Activated CD4-positive, alpha-beta T cell treated with anti-CD3 and anti-CD28 coated beads, Interleukin-2, amount 50 U/mL, for 48 hours (primary cell): ENCODE measurements around the gene RNF144A.

ENCODE experiments used
- DNase-seq, 2 experiments: peaks; one replicate each; pipeline ENCODE4 v3.0.0-alpha.2; 2020

The RNF144A gene

DNA sequence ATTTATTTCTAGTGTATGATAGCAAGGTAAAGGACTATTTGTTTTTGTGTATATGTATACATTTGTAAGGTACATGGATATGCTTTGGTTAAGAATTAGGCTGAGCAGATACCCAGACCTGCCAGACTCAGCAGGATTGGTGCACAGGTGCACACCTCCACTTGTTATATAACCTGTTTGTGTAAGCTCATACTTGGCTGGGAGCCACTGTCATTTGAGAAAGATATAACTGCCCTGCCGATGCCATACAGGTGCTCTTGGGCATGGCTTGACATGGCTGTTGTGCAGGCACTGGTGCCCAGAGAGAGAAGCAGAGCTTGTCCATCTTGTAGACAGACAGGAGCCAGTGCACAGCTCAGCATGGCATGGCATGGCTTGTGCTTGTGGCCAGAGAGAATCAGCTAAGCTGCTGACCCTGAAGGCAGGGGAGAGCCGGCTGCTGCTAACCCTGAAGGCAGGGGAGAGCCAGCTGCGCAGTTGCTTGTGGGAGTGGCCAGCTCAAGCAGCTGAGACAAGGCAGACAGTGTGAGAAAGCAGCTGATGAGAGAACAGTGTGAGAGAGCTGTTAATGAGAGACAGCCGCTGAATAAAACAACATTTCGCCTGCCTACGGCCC is 136.5 kb downstream of the RNF144A start:
- no peak for DNase-seq

DNA sequence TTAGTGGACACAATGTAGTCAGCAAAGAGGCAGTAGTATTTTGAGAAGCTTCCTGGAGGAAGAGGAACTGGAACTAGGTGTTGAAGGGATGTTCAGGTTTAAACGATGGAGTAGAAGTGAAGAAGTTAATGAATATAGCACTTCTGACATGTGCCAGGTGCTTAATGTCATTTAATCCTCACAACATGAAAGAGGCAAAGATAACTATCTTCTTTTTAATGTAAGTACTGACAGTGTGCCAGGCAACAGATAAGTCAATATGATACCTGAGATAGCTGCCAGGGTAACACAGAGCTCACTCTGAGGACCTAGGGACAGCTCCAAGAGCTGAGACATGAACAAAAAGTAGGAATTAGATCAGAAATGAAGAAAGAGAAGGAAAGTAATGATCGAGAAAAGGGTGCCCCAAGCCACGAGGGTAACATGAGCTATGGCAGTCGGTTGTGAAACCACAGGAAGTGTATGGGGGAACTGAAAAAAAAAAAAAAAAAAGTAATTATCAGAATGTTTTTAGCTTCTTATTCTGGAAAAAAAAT is 140.7 kb downstream of the RNF144A start:
- DNase-seq, result no peak

DNA sequence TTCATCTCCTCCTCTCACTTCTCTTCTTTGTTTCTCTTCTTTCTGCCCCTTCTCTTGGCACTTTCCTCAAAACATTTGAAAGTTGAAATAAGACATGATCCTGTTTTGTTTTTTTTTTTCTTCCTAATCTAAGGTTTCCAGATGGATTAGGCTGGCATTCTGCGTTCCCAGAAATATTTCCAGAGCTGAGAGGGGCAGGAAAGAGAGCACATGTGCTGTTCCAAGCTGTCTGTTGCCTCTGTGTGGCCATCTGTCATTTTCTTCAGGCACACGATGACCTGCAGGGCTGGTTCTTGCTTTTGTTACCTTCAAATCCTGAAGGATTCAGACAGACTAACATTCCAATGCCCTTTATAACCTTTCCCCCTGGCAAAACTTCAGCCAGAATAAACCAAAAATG is 142.9 kb downstream of the RNF144A start:
- DNase-seq, result no peak

DNA sequence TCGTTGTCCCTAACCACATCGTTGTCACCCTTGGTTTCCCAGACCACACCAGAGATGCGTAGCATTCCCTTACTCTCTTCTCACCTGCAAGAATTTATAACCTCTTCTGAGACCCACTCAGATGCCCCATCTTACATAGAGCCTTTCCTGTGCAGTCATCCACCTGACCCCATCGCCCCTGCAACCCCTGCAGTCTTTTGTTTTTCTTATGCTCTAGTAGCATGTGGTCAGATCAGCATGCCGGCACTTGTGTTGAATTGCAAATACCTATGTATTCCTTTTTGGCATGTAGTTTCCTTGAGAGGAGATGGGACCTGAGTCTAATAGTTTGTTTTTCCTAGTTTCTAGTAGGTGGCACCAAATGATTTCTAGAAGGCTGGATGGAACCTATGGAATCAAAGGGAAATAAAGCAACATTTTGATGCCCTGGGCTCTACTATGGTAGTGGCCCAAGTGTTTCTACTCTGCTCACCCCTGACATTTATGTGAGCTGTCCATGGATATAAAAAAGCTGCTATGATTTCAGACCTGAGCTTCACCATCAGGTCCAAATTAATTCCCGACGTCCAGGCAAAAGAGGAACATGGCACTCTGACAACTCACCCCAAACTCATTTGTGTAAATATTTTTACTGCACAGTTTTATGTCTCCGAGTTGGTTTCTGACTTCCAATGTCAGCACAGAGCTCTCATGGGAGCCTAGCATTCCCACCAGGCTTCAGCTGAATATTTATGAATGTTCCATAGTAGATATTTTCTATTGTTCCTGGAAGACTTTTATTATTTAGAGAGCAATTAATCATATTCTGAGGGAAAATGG is 143.6 kb downstream of the RNF144A start:
- no peak for DNase-seq

DNA sequence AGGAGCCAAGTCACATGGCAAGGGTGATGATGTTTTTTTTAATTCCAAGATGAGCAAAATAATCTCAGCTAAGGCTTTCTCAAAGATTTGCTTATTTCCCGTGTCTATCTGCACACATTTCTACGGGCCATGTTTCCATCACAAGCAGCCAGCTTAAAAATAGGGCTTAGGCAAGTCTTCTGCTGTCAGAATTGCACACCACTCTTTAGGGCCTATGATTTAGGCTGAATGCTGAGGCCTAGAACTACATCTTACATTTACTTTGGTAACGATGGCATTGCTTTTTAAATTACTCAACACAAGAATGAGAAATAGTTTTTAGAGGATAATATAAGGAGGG is 144.2 kb downstream of the RNF144A start:
- no peak for DNase-seq

DNA sequence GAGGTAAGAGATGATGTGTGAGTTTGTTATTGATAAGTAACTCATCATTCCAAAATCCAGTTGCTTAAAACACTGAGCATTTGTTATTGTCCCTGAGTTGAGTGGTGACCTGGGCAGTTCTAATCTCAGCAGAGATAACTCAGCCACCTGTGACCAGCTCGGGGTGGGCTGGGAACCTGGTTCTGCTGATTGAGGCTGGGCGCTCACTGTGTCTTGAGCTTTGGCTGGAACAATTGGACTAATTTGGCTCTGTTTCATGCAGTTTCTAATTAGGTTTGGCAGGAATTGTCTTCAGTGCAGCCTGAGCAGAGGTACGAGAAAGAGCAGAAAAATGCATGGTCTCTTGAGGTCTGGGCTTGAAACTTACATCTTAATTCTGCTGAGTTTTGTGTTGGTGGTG is 144.7 kb downstream of the RNF144A start:
- DNase-seq, result no peak

DNA sequence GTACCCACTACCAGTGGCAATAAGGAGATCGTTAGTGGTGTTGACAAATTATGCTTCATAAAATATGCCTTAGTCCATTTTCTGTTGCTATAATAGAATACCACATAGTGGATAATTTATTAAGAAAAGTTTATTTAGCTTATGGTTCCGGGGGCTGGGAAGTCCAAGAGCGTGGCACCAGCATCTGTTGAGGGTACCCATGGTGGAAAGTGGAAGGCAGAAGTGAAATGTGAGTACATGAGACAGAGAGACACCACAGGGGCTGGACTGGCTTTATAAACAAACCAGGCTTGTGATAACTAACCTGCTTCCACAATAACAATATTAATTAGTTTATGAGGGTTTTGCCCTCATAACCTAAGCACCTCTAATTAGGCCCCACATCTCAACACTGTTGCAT is 146.6 kb downstream of the RNF144A start:
- DNase-seq, result no peak

DNA sequence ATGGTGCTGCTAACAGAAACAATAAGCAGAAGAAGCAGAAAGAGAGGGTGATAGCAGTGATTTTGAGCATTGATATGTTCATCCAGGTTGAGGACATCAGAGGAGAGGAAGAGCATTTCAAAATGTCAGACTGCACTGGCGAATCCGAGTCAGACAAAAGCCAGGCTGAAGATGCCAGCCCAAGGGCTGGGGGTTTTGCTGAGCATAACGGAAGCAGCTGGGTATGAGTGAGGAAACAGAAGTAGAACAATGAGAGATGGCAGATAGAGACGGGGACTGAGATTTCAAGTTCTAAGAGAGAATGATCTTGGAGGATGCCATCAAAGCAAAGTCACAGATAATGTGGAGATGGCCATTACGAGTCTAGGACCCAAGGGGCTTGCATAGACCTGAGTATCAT is 151.2 kb downstream of the RNF144A start:
- no peak for DNase-seq

DNA sequence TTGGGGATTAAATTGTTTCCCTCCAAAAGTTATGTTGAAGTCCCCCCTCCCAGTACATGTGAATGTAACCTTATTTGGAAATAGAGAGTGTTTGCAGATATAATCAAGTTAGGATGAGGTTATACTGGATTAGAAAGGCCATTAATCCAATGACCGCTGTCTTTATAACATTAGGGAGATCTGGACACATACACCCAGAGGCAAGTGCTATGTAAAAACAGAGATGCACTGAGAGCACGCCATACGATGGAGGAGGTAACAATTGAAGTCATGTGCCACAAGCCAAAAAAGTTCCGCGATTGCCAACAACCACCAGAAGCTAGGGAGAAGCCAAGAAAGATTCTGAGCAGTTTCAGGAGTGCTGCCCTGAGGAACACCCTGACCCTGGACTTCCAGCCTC is 153.3 kb downstream of the RNF144A start:
- DNase-seq, result no peak

DNA sequence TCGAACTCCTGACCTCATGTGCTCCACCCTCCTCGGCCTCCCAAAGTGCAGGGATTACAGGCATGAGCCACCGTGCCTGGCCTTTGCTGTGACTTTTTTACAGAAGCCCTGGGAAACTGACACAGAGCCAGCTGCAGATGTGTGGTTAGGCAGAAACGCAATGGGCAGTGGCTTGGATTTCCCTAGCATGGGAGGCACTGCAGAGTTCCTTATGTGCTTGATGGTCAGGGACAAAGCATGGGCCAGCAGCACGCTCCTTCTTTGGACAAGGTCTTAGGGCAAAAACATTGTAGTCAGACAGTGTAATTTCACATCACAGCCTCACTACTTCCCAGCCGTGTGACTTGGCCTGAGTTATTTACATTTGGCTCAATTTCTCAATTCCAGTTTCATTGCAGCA is 153.9 kb downstream of the RNF144A start:
- DNase-seq, result no peak

DNA sequence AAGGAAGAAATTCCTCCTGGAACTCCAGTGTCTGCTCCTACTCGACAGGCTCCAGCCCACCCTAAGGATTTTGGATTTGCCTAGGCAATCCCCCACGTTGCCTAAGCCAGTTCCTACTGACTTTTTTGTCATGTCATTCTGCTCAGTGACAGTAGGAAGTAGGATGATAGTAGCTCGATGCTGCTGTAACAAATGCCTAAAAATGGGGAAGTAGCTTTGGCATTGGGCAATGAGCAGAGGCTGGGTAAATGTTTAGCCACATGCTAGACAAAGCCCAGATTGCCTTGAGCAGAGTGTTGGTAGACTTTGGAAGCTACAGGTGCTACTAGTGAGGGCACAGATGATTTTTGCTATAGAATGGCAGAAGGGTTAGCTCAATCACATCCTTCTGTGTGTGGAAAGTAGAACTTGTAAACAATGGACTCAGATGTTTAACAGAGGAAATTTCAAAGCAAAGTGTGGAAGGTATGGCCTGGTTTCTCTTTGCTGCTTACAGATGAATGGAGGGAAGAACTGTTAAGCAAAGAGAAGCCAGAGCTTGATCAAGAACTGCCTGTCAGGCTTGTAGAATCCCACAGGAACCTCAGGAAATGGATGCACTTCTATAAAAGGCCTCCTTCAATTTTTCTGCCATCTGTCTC is 154.8 kb downstream of the RNF144A start:
- DNase-seq, result no peak

DNA sequence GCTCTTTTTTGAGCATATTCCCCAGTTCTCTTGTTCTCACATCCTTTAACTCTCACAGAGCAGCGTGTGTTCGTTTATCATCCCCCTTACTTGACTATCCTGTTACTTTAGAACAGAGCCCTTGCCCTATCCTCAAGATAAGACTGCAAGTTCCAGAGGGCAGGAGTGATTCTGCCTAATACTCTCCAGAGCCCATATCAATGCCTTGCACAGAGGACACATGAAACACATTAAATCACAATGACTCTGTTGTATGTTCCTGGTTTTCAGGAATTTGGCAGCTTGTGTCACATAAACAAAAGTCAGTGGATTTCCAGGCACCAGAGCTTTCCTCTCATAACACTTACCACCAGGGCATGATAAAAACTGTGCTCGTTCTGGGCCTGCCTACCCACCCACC is 156.7 kb downstream of the RNF144A start:
- no peak for DNase-seq

DNA sequence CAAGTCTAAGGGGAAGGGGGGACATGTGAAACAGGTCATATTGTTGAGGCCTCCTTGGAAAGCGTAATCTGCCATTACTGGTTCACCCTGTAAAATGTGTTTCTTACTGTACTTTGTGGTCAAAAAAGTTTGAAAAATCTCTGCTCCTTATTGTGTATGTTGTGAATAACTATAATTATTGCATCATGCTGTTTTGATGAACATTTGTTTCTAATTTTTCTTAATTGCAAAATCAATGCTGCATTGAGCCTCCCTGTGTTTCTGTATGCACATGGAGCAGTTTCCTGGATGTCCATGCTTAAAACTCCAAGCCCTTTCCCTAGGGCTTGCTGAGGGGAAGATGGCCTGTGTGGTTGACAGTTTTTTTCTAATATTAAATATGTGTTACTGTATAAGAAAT is 158.6 kb downstream of the RNF144A start:
- DNase-seq, result no peak

DNA sequence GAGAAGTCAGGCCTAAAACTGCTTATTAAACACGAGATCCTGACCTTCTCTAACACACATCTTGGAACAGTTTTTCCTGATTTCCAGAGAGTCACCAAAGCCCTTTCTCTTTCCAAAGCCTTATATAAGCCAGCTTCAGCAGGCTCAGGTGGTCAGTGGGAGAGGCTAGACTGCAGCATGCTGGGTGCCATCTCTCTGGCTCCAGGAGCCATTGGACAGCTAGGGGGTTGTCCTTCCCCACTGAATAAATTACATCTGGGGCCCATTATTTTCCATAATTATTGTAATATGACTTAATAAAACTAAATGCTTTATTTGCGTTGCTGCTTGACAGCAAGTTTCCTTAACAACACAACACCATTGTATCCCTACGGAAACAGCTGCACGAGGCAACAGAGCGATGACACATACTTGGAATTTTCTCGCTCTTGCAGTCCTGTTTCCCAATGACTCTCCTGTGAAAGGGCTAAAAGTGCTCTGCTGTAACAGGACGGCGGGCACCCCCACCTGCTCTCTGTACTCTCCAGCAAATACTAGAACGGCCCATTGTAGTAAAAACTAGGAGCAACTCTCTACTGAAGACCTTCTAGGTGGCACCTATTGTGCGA is 160.6 kb downstream of the RNF144A start:
- DNase-seq, result no peak

DNA sequence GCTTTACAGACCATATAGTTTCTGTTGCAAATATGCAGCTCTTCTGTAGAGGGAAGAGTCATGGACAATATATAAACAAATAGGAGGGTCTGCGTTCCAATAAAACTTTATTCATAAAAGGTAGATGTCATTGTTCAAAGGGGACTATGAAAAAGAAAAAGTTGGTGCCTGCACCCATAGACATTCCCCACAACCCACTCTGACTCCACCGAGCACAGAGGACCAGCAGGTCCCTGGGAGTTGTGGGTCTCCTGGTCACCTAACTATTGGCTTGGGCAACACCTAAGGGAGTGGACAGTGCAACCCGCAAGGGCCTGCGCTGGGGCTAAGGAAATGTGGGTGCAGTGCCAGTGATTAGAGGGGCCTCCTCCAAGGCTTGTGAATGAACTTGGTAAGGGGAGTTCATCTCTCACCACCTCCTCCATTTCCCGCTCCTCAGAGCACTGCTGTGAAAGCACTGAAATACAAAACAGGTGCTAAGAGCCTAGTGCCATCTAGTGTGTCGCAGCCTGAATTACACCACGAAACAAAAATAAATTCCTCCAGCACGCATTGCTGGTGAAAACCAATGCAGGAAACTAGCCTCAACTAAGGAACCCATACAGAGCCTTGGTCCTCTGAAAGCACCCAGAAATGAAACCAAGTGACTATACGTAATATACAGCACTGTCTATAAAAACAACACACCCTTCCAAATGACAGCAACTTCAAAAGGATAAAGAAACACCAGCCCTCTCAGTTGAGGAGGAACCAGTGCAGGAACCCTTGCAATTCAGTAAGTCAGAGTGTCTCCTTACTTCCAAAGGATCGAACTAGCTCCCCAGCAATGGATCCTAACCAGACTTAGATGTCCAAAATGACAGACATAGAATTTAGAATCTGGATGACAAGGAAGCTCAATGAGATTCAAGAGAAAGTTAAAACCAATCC is 166.6 kb downstream of the RNF144A start:
- peak in 1 of 2 experiments; percentile 13 for DNase-seq

DNA sequence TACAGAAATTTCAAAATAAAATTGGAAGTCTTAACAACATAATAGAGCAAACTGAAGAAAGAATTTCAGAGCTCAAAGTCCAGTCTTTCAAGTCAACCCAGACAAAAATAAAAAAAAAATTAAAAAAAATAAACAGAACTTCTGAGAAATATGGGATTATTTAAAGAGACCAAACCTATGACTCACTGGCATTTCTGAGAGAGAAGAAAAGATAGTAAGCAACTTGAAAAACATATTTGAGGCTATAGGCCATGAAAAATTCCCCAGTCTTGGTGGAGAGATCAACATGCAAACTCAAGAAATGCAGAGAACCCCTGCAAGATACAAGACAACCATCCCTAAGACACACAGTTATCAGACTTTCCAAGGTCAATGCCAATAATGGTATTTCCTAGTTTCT is 167.4 kb downstream of the RNF144A start:
- no peak for DNase-seq

DNA sequence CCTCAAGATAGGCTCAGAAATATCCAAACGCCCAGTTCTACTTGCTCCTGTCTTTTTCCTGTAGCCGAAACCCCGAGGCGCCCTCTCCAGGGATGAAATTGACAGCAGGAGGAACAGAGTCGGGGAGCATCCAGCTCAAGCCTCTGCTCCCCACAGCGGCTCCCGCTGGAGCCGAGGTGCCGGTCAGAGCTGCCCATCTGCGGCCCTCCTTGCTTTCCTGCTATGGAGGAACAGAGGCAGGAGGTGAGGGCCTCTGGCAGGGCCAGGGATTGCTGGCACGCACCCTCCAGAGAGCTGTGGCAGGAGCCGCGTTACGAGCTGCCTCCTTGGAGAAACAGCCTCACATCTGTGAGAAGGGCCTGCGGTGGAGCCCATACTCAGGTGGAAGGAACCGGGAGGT is 172.1 kb downstream of the RNF144A start:
- DNase-seq, result no peak

DNA sequence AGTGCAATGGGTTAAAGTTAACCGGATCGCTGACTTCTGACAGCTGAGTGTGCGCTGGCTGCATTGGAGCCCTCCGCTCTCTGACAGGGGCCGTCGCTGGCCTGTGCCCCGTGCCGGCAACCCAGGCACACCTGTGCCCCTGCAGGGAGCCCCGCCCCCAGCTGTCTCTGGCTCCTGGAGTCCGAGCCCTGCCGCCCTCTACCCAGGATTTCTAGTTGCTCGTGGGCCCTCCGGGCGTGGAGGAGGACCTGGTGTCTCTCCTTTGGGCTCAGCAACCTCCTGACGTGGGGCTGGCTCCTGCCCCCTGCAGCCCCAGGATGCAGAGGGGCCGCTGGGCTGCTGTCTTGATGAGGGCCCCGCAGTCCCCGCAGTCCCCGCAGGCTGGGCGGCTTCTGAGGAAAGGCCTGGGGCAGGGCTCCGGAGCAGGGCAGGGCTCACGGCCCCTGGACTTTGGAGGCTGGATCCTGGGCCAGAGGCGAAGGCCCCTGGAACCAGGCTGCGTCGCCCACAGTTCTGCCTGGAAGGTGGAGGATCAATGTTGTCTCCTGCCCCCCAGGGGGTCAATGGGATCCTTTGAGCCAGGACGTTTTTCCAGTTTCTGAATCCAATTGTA is 172.8 kb downstream of the RNF144A start:
- DNase-seq, result no peak

DNA sequence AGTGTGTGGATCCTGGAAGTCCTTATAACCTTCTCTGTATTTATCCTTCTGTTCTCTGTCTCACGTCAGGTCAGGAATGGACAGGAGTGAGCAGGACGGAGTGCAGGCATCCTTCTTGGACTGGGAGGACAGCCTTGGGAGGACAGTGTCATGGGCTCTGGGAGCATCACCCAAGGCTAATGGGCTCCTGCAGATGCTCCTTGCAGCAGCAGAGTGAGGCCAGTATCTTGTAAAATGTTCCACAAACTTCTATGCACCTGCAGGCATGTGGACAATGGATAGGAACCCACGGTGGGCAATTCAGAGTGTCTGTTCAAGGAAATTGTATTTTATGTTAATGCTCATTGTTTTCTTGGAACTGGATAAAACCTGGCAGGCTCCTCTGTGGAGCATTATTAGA is 176.2 kb downstream of the RNF144A start:
- no peak for DNase-seq
